Measurements from ENCODE around the gene COBL.
A peak's percentile ranks its signal among the peaks of the same experiment; 100 is the strongest.

COBL gene

GRCh38 chr7:51253157-51253556 is 63.5 kb downstream of the COBL start:
- TF ChIP-seq, protein P1, sequence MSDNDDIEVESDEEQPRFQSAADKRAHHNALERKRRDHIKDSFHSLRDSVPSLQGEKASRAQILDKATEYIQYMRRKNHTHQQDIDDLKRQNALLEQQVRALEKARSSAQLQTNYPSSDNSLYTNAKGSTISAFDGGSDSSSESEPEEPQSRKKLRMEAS (IDR thresholded peaks at IDR 0.05): no peak
- TF ChIP-seq RAD21 (IDR thresholded peaks at IDR 0.05; ENCODE audit: low read depth): peak; percentile 39

GRCh38 chr7:51251290-51251689 is 65.3 kb downstream of the COBL start:
- no peak for TF ChIP-seq CREB1 (IDR thresholded peaks at IDR 0.05; ENCODE audit: low read depth)
- TF ChIP-seq TEAD4 (IDR thresholded peaks at IDR 0.05): no peak
- TF ChIP-seq, protein P1 (IDR thresholded peaks at IDR 0.05): peak; percentile 30; the same call in 1 of the 2 replicates
- no peak for TF ChIP-seq NFIC (IDR thresholded peaks at IDR 0.05)
- no peak for TF ChIP-seq REST (IDR thresholded peaks at IDR 0.05; ENCODE audit: low read depth)

DNA sequence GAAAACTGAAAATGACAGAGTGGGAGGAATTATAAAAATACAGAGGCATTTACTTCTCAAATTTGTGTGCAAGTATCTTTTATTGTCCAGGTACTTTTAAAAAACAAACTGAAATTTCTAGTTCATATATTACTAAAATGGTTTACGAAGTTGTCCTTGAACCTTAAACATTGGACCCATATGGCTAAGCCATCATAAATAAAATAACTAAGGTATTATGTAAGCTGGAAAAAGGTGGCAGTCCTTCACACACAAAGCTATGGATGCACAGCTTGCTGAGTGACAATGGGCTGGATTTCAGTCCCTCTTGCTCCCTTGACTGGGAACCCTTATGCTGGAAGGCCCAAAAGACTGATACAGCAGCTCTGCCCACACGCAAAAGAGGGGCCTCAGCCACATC is 66.1 kb downstream of the COBL start:
- TF ChIP-seq NFIC (IDR thresholded peaks at IDR 0.05): no peak
- TF ChIP-seq ZBTB7A (IDR thresholded peaks at IDR 0.05; ENCODE audit: low read depth): no peak
- TF ChIP-seq RAD21 (IDR thresholded peaks at IDR 0.05; ENCODE audit: low read depth): no peak
- no peak for TF ChIP-seq TCF12 (IDR thresholded peaks at IDR 0.05; ENCODE audit: low read depth)
- no peak for TF ChIP-seq EGR1 (IDR thresholded peaks at IDR 0.05)
- TF ChIP-seq EP300 (IDR thresholded peaks at IDR 0.05; ENCODE audit: borderline replicate concordance): no peak
- TF ChIP-seq USF1 (IDR thresholded peaks at IDR 0.05): no peak
- TF ChIP-seq CEBPB (IDR thresholded peaks at IDR 0.05): no peak
- TF ChIP-seq TEAD4 (IDR thresholded peaks at IDR 0.05): no peak
- TF ChIP-seq CREB1 (IDR thresholded peaks at IDR 0.05; ENCODE audit: low read depth): no peak
- TF ChIP-seq FOXM1 (IDR thresholded peaks at IDR 0.05; ENCODE audit: borderline replicate concordance, low read depth): no peak
- no peak for TF ChIP-seq REST (IDR thresholded peaks at IDR 0.05; ENCODE audit: low read depth)
- no peak for TF ChIP-seq YY1 (IDR thresholded peaks at IDR 0.05; ENCODE audit: low read depth)
- TF ChIP-seq, protein P1 (IDR thresholded peaks at IDR 0.05): no peak
- TF ChIP-seq TAF1 (IDR thresholded peaks at IDR 0.05; ENCODE audit: low read depth): no peak

- TF ChIP-seq EP300 (IDR thresholded peaks at IDR 0.05; ENCODE audit: borderline replicate concordance): no peak
- no peak for TF ChIP-seq EGR1 (IDR thresholded peaks at IDR 0.05)
- no peak for TF ChIP-seq USF1 (IDR thresholded peaks at IDR 0.05)
- TF ChIP-seq REST (IDR thresholded peaks at IDR 0.05; ENCODE audit: low read depth): no peak
- no peak for TF ChIP-seq TAF1 (IDR thresholded peaks at IDR 0.05; ENCODE audit: low read depth)
- no peak for TF ChIP-seq NFIC (IDR thresholded peaks at IDR 0.05)
- no peak for TF ChIP-seq RAD21 (IDR thresholded peaks at IDR 0.05; ENCODE audit: low read depth)
- no peak for TF ChIP-seq TEAD4 (IDR thresholded peaks at IDR 0.05)
- no peak for TF ChIP-seq CREB1 (IDR thresholded peaks at IDR 0.05; ENCODE audit: low read depth)
- no peak for TF ChIP-seq CEBPB (IDR thresholded peaks at IDR 0.05)
- TF ChIP-seq TCF12 (IDR thresholded peaks at IDR 0.05; ENCODE audit: low read depth): no peak
- TF ChIP-seq FOXM1 (IDR thresholded peaks at IDR 0.05; ENCODE audit: borderline replicate concordance, low read depth): no peak
- TF ChIP-seq ZBTB7A (IDR thresholded peaks at IDR 0.05; ENCODE audit: low read depth): no peak
These were observed 66.6 kb downstream of the COBL start for GRCh38 chr7:51249991-51250390.
